Measurements from ENCODE around the gene DLG2. TPM values are rescaled to one million over a fixed set of nuclear protein-coding genes. Genes with fewer than 3 reads are reported as not detected.

The DLG2 gene
- total and polyA plus RNA-seq, 12 donors: 1.0 to 14.8 (median 7.4) TPM

GRCh38 chr11:85663753-85664614 is 36.8 kb upstream of the DLG2 start:
- Histone ChIP-seq H3K27me3 (no peaks in the 10 kb centered on the region), H3K4me1 (peaks cover 4 to 53% (median 47%) of the 10 kb centered on the region in 9 donors), H3K36me3 (peaks cover 0 to 42% (median 9%) of the 10 kb centered on the region in 9 donors), H3K4me3 (peak overlapping the region; percentile 64 to 98 (median 88)), H3K9me3 (no peaks in the 10 kb centered on the region), H3K27ac (peak overlapping the region; percentile 86 to 100 (median 98))
- peak; percentile 71 to 87 (median 82) for ATAC-seq
- WGBS, 2 donors: 0 to 1% methylated on average over 72 to 73 of the region's 73 CpGs
- DNase-seq: peak; percentile 80
- TF ChIP-seq CTCF (IDR thresholded peaks at IDR 0.05): peak; percentile 17 to 81 (median 66)
- intact Hi-C loops (cut with DNase I): loop anchor here in 6 of 10 donors (1.0 to 5.0 kb wide), 4 partner anchors 15 to 37 kb away; partner anchors contain the start of genes TMEM126B (in 6 of the 6) and DLG2 (in 1 of the 6)

GRCh38 chr11:85663080-85663752 is 36.1 kb upstream of the DLG2 start:
- ATAC-seq: no peak
- 2% methylated on average over 10 of the region's 10 CpGs for WGBS, 2 donors
- Histone ChIP-seq H3K27me3 (no peaks in the 10 kb centered on the region), H3K36me3 (peaks cover 0 to 49% (median 14%) of the 10 kb centered on the region in 9 donors), H3K27ac (peak overlapping the region in 9 of 10 donors; percentile 51 to 100 (median 98)), H3K4me1 (peaks cover 4 to 61% (median 54%) of the 10 kb centered on the region in 9 donors), H3K9me3 (no peaks in the 10 kb centered on the region), H3K4me3 (peak overlapping the region; percentile 64 to 98 (median 88))
- intact Hi-C loops (cut with DNase I): loop anchor here in 2 of 10 donors (2.0 to 5.0 kb wide), 2 partner anchors 14 to 36 kb away; partner anchors contain the start of genes DLG2 (in 1 of the 2) and TMEM126B (in 1 of the 2)
- TF ChIP-seq CTCF (IDR thresholded peaks at IDR 0.05): no peak
- DNase-seq: no peak

DNA sequence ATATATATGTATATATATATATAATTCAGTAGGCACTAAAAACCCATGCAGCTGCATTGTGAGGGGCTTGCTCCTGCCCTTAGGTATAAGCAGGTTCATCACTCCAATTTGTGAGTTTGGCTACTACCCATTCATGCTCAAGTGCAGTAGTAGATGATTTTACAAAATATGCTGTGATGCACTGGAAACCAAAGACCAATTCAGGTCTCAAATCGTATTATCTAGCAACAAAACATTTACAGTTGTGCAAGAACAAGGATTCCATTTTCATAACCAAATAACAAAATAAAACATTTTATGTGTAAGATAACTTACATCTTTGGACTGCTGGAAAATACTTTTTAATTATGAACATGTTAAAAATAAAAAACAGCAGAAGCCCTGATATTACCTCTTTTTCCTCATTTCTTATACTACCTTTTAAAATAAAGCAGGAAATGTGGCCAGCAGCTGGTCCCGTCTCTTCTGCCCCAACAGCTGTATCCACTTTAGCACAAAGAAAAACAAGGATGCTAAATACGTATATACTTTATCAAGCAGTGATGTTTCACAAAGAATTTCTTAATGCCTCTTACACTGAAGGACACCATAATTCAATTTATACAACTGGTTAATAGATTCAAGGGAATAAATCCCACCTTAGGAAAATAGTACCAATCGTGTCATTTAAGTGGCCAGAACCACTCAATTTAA is 35.0 kb upstream of the DLG2 start:
- Histone ChIP-seq H3K27me3 (no peaks in the 10 kb centered on the region), H3K27ac (peak overlapping the region in 3 of 10 donors; percentile 7 to 99 (median 98)), H3K9me3 (no peaks in the 10 kb centered on the region), H3K4me3 (peak overlapping the region in 9 of 10 donors; percentile 64 to 98 (median 91)), H3K4me1 (peaks cover 4 to 71% (median 59%) of the 10 kb centered on the region in 9 donors), H3K36me3 (peaks cover 0 to 60% (median 16%) of the 10 kb centered on the region in 9 donors)
- TF ChIP-seq CTCF (IDR thresholded peaks at IDR 0.05): no peak
- intact Hi-C loops (cut with DNase I): loop anchor here in 2 of 10 donors (2.0 to 5.0 kb wide), 2 partner anchors 13 to 35 kb away; partner anchors contain the start of genes DLG2 (in 1 of the 2) and TMEM126B (in 1 of the 2)
- ATAC-seq (no peak), DNase-seq (no peak)
- 6 to 10% methylated on average over 4 of the region's 4 CpGs for WGBS, 2 donors

All from heart right ventricle (tissue), 16 donors.